Thyroid gland (tissue), 4 donors: ENCODE measurements around the gene CDK16. TPM values are rescaled to one million over a fixed set of nuclear protein-coding genes. Genes with fewer than 3 reads are reported as not detected.
A peak's percentile ranks its signal among the peaks of the same experiment; 100 is the strongest.

ENCODE experiments used
- DNase-seq, 2 donors: peaks; one replicate each; pipeline ENCODE4 v3.0.0-alpha.2; 2019
- H3K27ac ChIP-seq, 3 donors: fragments of 200-600 bp; sonication (generic); 1 replicate in 2 of 3; 2 replicates in 1 of 3; pipeline ENCODE4 v1.5.1; 2016 to 2019; ENCODE audit warnings: mild to moderate bottlenecking in 1 of 3, moderate library complexity in 1 of 3
- H3K27me3 ChIP-seq: fragments of 200-600 bp; sonication (generic); one replicate; pipeline ENCODE4 v1.5.1; 2019
- H3K36me3 ChIP-seq, 2 donors: fragments of 200-600 bp; sonication (generic); one replicate each; pipeline ENCODE4 v1.5.1; 2016 to 2019
- H3K4me1 ChIP-seq, 2 donors: fragments of 200-600 bp; sonication (generic); one replicate each; pipeline ENCODE4 v1.5.1; 2017 to 2019
- H3K4me3 ChIP-seq, 3 donors: fragments of 200-600 bp; sonication (generic); replicated peaks in 1 of 3; 1 replicate in 2 of 3; 2 replicates in 1 of 3; pipeline ENCODE4 v1.5.1; 2016; ENCODE audit warnings: mild to moderate bottlenecking in 1 of 3
- H3K9me3 ChIP-seq: fragments of 200-600 bp; sonication (generic); one replicate; pipeline ENCODE4 v1.5.1; 2017
- POLR2A ChIP-seq, 2 donors: fragments of 450-650 bp; IDR thresholded peaks; one replicate each; pipeline ENCODE4 v1.6.1; 2017; ENCODE audit warnings: antibody characterized with exemption in 2 of 2, mild to moderate bottlenecking in 2 of 2, moderate library complexity in 1 of 2
- WGBS, 2 donors: methylation state at CpG; one replicate each; pipeline ENCODE4 v1.1.5; 2017; 5-methylcytosine and 5-hydroxymethylcytosine counted together
- intact Hi-C: fragments of 100-400 bp; cut with DNase I; formaldehyde crosslinking; loops from one replicate; pipeline ENCODE4 v1.15.1; 2023
- total RNA-seq, 4 donors: library from RNA; depleted of rRNA; stranded (reverse); fragments of >200 nt; gene quantifications; one replicate each; pipeline ENCODE4 v1.2.3, GENCODE V29; 2016
- TF ChIP-seq, protein P1 (sequence below), 6 experiments: fragments of 200-600 bp in 3 of 6; fragments of 450-650 bp in 3 of 6; sonication (generic) in 3 of 6; IDR thresholded peaks; one replicate each; pipeline ENCODE4 v1.5.1; 2016 to 2019; ENCODE audit warnings: antibody characterized with exemption in 6 of 6, mild to moderate bottlenecking in 2 of 6, inconsistent platforms in 1 of 6, moderate library complexity in 1 of 6

Gene CDK16
- total RNA-seq, 4 donors from 2014 or later, result 76.6 to 111 (median 93.7) TPM

DNA sequence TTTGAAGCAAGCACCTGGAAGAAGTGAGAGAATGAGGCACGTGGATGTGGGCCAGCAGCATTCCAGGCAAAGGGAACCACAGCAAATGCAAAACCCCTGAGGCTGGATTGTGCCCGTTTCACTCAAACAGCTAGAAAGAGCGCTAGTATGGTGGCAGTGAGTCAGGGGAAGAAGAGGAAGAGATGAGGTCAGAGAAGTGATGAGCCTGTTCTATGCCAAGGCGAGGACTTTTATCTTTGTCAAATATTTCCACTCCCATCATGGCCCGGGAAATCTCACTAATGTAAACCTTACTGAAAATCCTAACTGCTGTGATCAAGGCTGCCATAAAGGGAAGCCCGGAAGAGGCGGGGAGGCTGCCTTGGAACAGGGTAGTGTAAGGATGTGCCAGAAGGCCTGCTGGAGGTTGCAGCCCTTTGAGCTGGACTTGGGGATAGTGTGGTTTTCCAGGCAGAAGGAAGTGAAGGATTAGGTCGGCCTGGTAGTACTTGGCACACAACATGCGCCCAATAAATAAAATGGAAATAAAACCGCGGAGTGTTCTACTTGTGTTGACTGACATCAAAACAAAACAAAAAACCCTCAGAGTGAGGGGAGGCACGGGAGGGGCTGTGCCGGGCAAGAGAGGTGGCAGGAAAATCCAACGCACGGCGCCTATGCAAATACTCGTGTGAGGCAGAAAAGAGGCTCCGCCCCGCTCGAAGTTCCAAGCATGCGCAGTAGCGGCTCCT, 1.2 kb upstream of the CDK16 start:
- peak overlapping the region; percentile 39 to 71 (median 64) for H3K27ac ChIP-seq
- intact Hi-C loops, result no loop called here
- H3K27me3 ChIP-seq, result no peaks in the 10 kb centered on the region
- H3K36me3 ChIP-seq, result peaks cover 34 to 35% of the 10 kb centered on the region in 2 donors
- H3K4me1 ChIP-seq, result peaks cover 0 to 22% of the 10 kb centered on the region in 2 donors
- WGBS, 2 donors, result 15 to 16% methylated on average over 19 to 22 of the region's 22 CpGs
- no peaks in the 10 kb centered on the region for H3K9me3 ChIP-seq
- TF ChIP-seq POLR2A (IDR thresholded peaks at IDR 0.05), result no peak
- TF ChIP-seq, protein P1, sequence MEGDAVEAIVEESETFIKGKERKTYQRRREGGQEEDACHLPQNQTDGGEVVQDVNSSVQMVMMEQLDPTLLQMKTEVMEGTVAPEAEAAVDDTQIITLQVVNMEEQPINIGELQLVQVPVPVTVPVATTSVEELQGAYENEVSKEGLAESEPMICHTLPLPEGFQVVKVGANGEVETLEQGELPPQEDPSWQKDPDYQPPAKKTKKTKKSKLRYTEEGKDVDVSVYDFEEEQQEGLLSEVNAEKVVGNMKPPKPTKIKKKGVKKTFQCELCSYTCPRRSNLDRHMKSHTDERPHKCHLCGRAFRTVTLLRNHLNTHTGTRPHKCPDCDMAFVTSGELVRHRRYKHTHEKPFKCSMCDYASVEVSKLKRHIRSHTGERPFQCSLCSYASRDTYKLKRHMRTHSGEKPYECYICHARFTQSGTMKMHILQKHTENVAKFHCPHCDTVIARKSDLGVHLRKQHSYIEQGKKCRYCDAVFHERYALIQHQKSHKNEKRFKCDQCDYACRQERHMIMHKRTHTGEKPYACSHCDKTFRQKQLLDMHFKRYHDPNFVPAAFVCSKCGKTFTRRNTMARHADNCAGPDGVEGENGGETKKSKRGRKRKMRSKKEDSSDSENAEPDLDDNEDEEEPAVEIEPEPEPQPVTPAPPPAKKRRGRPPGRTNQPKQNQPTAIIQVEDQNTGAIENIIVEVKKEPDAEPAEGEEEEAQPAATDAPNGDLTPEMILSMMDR (IDR thresholded peaks at IDR 0.05), result no peak
- H3K4me3 ChIP-seq, result peak overlapping the region in 1 of 3 donors; percentile 8
- DNase-seq, result no peak

DNA sequence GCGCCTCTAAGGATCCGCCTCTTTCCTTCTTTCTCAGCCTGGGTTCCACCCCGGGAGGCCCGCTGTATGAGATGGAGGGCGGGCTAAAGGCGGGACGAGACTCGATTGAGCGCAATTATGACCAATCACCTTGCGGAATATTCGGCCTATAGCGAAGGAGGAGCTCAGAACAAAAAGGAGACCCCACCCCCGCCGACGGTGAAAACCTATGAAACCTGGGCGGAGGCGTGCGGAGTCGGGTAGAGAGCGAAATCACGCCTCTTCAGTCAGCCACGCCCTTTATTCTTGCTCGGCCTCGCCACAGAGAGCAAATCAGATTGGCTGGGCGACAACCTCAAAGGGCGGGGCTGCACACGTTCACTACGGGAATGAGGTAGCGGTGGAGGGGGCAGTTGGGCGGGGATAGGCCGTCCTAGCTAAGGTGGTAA, 615 bp upstream of the CDK16 start:
- peaks cover 28 to 29% of the 10 kb centered on the region in 2 donors for H3K36me3 ChIP-seq
- peak overlapping the region; percentile 87 to 97 (median 92) for H3K27ac ChIP-seq
- intact Hi-C loops, result no loop called here
- WGBS, 2 donors, result 0% methylated on average over 9 to 21 of the region's 31 CpGs
- no peak for TF ChIP-seq POLR2A (IDR thresholded peaks at IDR 0.05)
- TF ChIP-seq, protein P1 (IDR thresholded peaks at IDR 0.05), result no peak
- H3K4me3 ChIP-seq, result peak overlapping the region in 2 of 3 donors; percentile 66 to 75
- no peaks in the 10 kb centered on the region for H3K9me3 ChIP-seq
- H3K27me3 ChIP-seq, result no peaks in the 10 kb centered on the region
- peaks cover 0 to 22% of the 10 kb centered on the region in 2 donors for H3K4me1 ChIP-seq
- DNase-seq, result peak; percentile 98

DNA sequence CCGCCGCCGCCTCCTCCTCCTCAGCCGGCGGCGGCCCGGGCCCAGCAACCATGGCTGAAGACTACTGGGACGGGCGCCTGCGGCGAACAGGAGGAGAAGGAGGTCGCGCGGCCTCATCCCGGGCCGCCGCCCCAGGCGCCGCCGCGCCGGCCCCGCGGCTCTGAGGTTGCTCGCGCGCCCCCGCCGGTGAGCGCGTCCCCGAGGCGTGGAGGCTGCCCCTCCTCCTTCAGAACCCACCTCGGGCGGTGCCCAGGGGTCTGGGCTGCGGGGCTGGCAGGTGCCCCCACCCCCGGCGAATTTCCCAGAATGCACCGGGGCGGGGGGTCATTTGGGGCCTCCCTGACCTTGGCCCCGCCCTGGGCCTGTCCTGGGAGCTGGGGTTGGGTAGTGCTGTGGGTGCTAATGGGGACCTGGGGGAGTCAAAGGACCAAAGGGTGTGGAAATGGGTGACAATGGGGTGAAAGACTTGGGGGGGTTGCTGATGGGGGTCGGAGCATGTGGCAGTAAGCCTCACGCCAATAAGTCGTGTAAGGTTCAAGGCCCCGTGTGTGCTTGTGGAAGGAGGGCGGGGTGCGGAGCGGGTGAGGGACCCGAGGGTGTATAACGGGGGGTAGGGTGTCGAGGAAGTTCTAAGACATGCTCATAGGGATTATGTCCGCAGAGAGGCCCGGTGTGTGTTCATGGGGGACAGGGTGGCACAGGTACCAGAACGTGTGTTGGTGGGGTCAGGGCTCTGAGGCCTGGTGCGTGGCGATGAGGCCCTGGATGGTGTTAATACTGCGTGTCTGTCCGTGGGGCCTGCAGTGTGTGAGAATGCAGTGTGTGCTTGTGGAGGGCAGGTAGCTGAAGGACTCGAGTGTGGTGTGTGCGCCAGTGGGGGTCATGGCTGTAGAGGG, 687 bp downstream of the CDK16 start:
- peak; percentile 44 for DNase-seq
- H3K27ac ChIP-seq, result peak overlapping the region; percentile 87 to 97 (median 92)
- no peaks in the 10 kb centered on the region for H3K27me3 ChIP-seq
- peak overlapping the region; percentile 53 to 75 (median 66) for H3K4me3 ChIP-seq
- H3K36me3 ChIP-seq, result peaks cover 20 to 26% of the 10 kb centered on the region in 2 donors
- TF ChIP-seq, protein P1 (IDR thresholded peaks at IDR 0.05), result no peak
- no peak for TF ChIP-seq POLR2A (IDR thresholded peaks at IDR 0.05)
- peaks cover 0 to 22% of the 10 kb centered on the region in 2 donors for H3K4me1 ChIP-seq
- 1 to 2% methylated on average over 13 to 20 of the region's 60 CpGs for WGBS, 2 donors
- no peaks in the 10 kb centered on the region for H3K9me3 ChIP-seq
- intact Hi-C loops, result no loop called here

DNA sequence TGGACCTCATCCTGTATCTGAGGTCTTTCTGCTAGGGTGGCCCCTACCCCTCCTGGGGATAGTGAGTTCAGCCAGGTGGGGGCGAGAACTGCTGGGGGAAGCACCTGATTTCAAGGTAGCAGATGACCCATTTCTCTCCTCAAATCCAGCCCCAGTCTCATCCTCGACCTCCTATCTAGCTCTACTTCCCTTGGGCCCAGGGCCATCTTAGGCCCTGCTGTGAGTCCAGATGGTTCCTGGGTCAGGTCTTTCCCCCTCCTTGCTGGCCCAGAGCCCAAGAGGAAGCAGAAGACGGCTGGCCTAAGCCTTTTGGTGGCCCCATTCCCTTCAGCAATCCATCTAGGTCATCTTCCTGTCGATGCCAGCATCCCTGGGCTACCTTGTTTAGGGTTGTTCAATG, 3.3 kb downstream of the CDK16 start:
- Histone ChIP-seq H3K27ac (no peak overlapping the region), H3K4me1 (peaks cover 0 to 20% of the 10 kb centered on the region in 2 donors), H3K27me3 (no peaks in the 10 kb centered on the region), H3K36me3 (peaks cover 27 to 37% of the 10 kb centered on the region in 2 donors), H3K4me3 (no peak overlapping the region), H3K9me3 (no peaks in the 10 kb centered on the region)
- DNase-seq, result no peak
- TF ChIP-seq, protein P1 (IDR thresholded peaks at IDR 0.05), result no peak
- TF ChIP-seq POLR2A (IDR thresholded peaks at IDR 0.05), result no peak
- WGBS, 2 donors, result 79 to 87% methylated on average over 2 to 3 of the region's 4 CpGs
- intact Hi-C loops, result loop anchor here (10.0 kb wide), 1 partner anchor 143 kb away; no protein-coding TSS in a partner anchor
